Measurements from ENCODE around the gene TP53I11. TPM values are rescaled to one million over a fixed set of nuclear protein-coding genes. Genes with fewer than 3 reads are reported as not detected.

TP53I11 gene
- total and polyA plus RNA-seq, 2 of the 13 experiments (the other 11 are each of a cell fraction or from before 2014, with no cell fraction given): not detected

DNA sequence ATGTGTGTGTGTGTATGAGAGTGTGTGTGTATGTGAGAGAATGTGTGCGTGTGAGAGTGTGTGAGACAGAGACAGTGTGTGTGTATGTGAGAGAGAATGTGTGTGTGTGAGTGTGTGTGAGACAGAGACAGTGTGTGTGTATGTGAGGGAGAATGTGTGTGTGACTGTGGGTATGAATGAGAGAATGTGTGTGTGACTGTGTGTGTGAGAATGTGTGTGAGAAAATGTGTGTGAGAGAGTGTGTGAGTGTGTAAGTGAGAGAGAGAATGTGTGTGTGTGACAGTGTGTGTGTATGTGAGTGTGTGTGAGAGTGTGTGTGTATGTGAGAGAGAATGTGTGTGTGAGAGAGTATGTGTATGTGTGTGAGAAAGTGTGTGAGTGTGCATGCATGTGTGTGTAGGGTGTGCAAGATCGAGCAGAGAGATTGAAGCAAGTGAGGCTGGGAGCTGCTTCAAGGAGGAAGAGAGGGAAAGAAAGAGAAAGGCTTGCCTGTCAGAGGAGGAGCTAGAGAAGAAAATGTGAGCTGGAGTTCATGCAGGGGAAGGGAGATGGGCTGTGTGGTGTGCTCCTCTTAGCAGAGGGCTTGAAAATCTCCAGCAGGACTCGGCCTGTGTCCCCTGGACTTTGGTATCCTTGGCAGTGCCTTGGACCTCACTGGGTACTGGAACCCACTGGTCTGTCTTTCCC, 27.7 kb upstream of the TP53I11 start:
- ATAC-seq (no peak), DNase-seq (ENCODE audit: low spot score) (no peak), FAIRE-seq (no peak)
- in situ Hi-C loops (cut with HindIII; ENCODE audit: extremely low pct_ligation_motif_present, low pct_unique_long_range_greater_than_20kb) (no loop called here), intact Hi-C loops (cut with micrococcal nuclease; ENCODE audit: unreplicated experiment) (no loop called here)
- H3K4me1 ChIP-seq (ENCODE audit: insufficient read depth, low read length): no peaks in the 10 kb centered on the region
- no TSS peak for BruUV-seq (replicated peaks)
- H3K79me2 ChIP-seq (ENCODE audit: insufficient read depth, low read length): no peaks in the 10 kb centered on the region
- no peak overlapping the region for H3K4me2 ChIP-seq (ENCODE audit: low read depth, low read length)
- ChIA-PET POLR2A (no interaction called here), CTCF (ENCODE audit: low intra/inter-chr PET ratio, low total read pairs) (no interaction called here)
- no peak overlapping the region for H3K27ac ChIP-seq (ENCODE audit: extremely low read length, insufficient read depth, low read length)
- no peak overlapping the region for H3K9ac ChIP-seq (ENCODE audit: insufficient read depth, low read depth, low read length)
- H3K9me3 ChIP-seq (ENCODE audit: low read length): no peaks in the 10 kb centered on the region
- no peak overlapping the region for H3K4me3 ChIP-seq (replicated peaks in 1 of 3; ENCODE audit: insufficient read depth in 1 of 3, low read depth in 2 of 3, low read length in 3 of 3)
- no peak overlapping the region for H2AFZ ChIP-seq (ENCODE audit: low read length)
- H4K20me1 ChIP-seq (ENCODE audit: insufficient read depth, low read length): no peaks in the 10 kb centered on the region
- WGBS (ENCODE audit: low lambda C conversion rate): 16% methylated on average over 3 of the region's 3 CpGs
- peaks cover 0 to 6% of the 10 kb centered on the region in 2 experiments; a peak in 2 of 5 replicates for H3K27me3 ChIP-seq (ENCODE audit: control insufficient read depth in 1 of 2, insufficient read depth in 2 of 2, low read length in 2 of 2)
- H3K36me3 ChIP-seq (replicated peaks in 1 of 2; ENCODE audit: control insufficient read depth in 1 of 2, insufficient read depth in 2 of 2, low read length in 2 of 2): no peaks in the 10 kb centered on the region
- peak; percentile 73; the same call in 1 of the 2 replicates for TF ChIP-seq IKZF1 (IDR thresholded peaks at IDR 0.05)
- 0 out of 2 replicates have a peak, but pooled peaks have one; percentile 30 for TF ChIP-seq NBN (conservative IDR thresholded peaks at IDR 0.05)
- TF ChIP-seq, protein P1, sequence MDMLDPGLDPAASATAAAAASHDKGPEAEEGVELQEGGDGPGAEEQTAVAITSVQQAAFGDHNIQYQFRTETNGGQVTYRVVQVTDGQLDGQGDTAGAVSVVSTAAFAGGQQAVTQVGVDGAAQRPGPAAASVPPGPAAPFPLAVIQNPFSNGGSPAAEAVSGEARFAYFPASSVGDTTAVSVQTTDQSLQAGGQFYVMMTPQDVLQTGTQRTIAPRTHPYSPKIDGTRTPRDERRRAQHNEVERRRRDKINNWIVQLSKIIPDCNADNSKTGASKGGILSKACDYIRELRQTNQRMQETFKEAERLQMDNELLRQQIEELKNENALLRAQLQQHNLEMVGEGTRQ (IDR thresholded peaks at IDR 0.05; ENCODE audit: low read depth, low read length): no peak
- TF ChIP-seq, protein P1 (CRISPR knock-in tag; IDR thresholded peaks at IDR 0.05; ENCODE audit: borderline replicate concordance): no peak
- no peak for TF ChIP-seq RFXANK (CRISPR knock-in tag; IDR thresholded peaks at IDR 0.05)
- no peak for TF ChIP-seq GABPB1 (CRISPR knock-in tag; IDR thresholded peaks at IDR 0.05)
- 0 out of 2 replicates have a peak, but pooled peaks have one; percentile 52 for TF ChIP-seq ZNF207 (IDR thresholded peaks at IDR 0.05; ENCODE audit: borderline replicate concordance)
- TF ChIP-seq ETV6 (CRISPR knock-in tag; conservative IDR thresholded peaks at IDR 0.05): no peak
- 0 out of 2 replicates have a peak, but pooled peaks have one; percentile 15 for TF ChIP-seq MNT (IDR thresholded peaks at IDR 0.05)
- TF ChIP-seq ZNF407 (CRISPR knock-in tag; IDR thresholded peaks at IDR 0.05; ENCODE audit: not compliant biosample characterization): no peak
- TF ChIP-seq ZBTB7A (CRISPR knock-in tag; IDR thresholded peaks at IDR 0.05): no peak
- TF ChIP-seq FOXP1 (IDR thresholded peaks at IDR 0.05): peak; percentile 47; the same call in 1 of the 2 replicates
- no peak for TF ChIP-seq FOXP1 (CRISPR knock-in tag; IDR thresholded peaks at IDR 0.05)
- TF ChIP-seq RBM39 (IDR thresholded peaks at IDR 0.05; ENCODE audit: low read depth, low read length, poor library complexity, severe bottlenecking): no peak

Data from HepG2 (cell line).